Omental fat pad (tissue), 4 donors: Measurements from ENCODE around the gene SLC4A8. TPM values are rescaled to one million over a fixed set of nuclear protein-coding genes. Genes with fewer than 3 reads are reported as not detected.

Experiments
- ATAC-seq: fragments of 150-250 bp; one replicate; pipeline ENCODE4 v1.9.1; 2016; ENCODE audit warnings: mild to moderate bottlenecking, moderate library complexity; ENCODE audit not compliant: low FRiP score
- DNase-seq: peaks from one replicate; pipeline ENCODE4 v3.0.0-alpha.2; 2019; ENCODE audit warnings: low spot score
- total RNA-seq, 4 donors: library from RNA; depleted of rRNA; stranded (reverse); fragments of >200 nt; gene quantifications; one replicate each; pipeline ENCODE4 v1.1.0, GENCODE V29; 2016
- TF ChIP-seq, protein P1 (sequence below), 3 donors: fragments of 450-650 bp; IDR thresholded peaks; one replicate each; pipeline ENCODE4 v1.5.1; 2016 to 2017; ENCODE audit warnings: antibody characterized with exemption in 3 of 3, mild to moderate bottlenecking in 3 of 3, moderate library complexity in 2 of 3

SLC4A8 gene
- total RNA-seq, 4 donors from 2014 or later = 0.37 to 4.7 (median 1.8) TPM

DNA sequence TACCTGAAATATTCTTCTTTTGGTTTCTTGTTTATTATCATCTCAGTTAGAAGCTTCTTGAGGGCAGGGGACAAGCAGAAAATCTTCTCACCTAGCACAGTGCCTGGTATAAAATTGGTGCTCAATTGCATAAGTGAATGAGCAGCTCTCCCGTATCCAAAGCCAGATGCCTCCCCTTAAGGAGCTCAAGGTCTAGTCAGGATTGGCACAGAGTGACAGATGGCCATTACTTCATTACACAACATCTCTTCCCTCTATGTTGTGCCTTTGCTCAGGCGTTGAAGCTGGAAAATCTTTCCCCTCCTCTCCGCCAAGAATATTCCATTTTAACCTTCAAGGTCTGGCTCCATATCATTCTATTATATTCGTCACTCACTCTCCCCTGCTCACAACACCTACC lies 3.6 kb downstream of the SLC4A8 start:
- TF ChIP-seq, protein P1, sequence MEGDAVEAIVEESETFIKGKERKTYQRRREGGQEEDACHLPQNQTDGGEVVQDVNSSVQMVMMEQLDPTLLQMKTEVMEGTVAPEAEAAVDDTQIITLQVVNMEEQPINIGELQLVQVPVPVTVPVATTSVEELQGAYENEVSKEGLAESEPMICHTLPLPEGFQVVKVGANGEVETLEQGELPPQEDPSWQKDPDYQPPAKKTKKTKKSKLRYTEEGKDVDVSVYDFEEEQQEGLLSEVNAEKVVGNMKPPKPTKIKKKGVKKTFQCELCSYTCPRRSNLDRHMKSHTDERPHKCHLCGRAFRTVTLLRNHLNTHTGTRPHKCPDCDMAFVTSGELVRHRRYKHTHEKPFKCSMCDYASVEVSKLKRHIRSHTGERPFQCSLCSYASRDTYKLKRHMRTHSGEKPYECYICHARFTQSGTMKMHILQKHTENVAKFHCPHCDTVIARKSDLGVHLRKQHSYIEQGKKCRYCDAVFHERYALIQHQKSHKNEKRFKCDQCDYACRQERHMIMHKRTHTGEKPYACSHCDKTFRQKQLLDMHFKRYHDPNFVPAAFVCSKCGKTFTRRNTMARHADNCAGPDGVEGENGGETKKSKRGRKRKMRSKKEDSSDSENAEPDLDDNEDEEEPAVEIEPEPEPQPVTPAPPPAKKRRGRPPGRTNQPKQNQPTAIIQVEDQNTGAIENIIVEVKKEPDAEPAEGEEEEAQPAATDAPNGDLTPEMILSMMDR (IDR thresholded peaks at IDR 0.05) = no peak
- ATAC-seq = no peak
- DNase-seq = no peak

DNA sequence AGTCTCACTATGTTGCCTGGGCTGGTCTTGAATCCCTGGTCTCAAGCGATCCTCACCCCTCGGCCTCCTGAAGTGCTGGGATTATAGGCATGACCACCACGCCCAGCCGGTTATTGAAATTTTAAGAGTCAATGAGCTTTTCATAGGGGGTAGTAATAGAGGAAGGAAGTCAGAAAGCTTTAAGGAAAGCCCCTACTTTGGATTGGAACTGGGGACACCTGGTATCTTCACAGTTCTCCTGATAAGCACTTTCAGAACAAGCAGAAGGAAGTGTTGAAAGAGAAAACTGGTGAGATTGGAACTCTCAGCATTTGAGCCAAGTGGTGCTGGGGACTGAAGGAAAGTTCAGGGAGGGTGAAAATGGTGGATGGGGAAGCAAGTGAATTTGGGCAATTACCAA lies 5.1 kb downstream of the SLC4A8 start:
- DNase-seq = no peak
- TF ChIP-seq, protein P1 (IDR thresholded peaks at IDR 0.05) = no peak
- ATAC-seq = no peak

DNA sequence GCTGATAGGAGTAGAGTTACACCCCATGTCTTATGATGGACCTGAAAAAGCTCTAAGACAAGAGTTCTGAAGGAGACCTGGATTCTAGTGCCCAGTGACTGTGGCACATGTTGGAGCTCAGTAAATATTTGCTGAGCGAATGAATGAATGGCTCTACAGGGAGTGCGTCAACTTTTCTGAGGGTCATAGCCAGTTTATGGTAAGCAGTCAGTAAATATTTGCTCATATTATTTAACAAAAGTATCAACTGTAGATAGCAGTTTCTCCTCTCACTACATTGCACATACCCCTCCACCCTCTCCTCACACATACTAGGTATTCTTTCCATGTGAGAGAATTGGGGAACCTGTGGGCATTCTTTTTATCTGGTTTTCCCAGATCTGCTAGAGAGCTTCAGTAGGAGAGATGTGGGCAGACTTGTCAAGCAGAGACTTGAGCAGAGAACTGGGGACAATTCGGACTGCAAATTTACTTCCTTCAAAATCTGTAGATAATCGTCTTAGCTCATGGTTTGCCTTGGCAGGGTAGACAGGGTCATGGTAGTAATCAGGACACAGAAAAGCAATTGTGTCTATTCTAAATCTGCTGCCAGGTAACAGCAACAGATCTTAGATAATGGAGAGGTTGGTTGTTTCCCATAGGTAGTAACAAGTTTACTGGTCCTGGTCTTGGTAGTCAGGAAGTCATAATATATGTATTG lies 5.7 kb downstream of the SLC4A8 start:
- no peak for ATAC-seq
- TF ChIP-seq, protein P1 (IDR thresholded peaks at IDR 0.05) = no peak
- DNase-seq = no peak

DNA sequence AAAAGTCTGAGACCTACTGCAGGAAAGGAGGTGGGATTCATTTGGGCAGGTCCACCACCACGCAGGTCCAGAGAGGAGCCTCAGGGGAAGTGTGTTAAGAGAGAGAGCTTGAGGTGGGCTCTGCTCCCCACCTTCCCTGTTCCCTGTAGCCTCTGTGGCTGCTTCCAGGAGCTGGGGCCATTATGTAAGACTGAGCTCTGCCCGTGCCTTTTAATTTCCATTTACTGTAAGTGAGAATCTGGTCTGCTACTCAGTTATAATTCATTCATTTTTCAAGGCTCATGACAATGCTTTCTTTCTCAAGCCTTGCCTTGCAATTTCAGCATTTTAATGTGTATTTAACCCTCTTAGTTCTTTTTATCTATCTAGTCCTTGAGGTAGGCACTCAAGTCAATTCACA lies 8.3 kb downstream of the SLC4A8 start:
- DNase-seq (no peak), ATAC-seq (no peak)
- TF ChIP-seq, protein P1 (IDR thresholded peaks at IDR 0.05) = no peak

DNA sequence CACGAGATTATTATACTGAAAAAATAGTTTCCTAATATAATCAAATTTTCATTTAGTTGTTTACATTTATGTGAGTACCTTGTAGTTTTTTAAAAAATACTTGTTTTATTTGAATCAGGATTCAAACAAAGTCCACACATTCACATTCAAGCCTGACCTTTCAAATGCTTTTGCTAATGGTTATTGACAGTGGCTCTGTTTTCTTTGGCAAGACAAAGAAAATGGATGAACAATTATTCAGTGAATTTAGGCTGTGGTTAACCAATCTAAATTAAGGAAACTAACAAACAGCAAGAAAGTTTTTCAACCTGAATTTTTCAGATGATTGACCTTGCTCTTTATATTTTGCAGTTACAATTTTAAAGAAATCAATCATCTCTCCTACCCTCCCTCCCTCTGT lies 9.7 kb downstream of the SLC4A8 start:
- TF ChIP-seq, protein P1 (IDR thresholded peaks at IDR 0.05) = no peak
- ATAC-seq (no peak), DNase-seq (no peak)

DNA sequence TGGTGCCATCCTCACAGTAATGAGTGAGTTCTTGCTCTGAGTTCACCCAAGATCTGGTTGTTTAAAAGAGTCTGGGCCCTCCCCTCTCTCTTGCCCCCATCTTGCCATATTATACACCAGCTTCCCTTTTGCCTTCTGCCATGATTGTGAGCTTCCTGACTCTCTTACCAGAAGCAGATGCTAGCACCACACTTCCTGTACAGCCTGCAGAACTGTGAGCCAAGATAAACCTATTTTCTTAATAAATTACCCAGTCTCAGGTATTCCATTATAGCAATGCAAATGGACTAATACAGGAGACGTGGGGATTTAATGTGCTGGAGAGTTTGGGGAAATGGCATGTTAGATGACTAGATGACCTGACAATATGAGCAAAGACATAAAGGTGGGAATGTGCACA lies 12.8 kb downstream of the SLC4A8 start:
- DNase-seq = no peak
- no peak for ATAC-seq
- TF ChIP-seq, protein P1 (IDR thresholded peaks at IDR 0.05) = no peak

DNA sequence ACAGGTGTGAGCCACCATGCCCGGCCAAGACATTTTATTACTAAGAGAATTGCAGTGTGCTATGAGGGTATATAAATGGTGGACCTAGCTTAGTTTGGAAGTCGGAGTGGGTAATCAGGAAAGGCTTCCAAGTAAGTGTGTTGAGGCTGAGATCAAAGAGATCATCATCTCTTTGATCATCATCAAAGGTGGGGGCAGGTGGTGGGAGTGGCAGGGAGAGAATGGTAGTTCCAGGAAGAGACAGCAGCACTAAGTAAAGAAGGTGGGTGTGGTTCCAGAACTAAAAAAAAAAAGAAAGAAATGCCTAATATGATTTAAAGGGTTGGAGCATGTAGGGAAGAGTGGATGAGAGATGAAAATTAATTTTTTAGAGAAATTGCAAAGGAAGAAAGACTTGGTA lies 14.7 kb downstream of the SLC4A8 start:
- TF ChIP-seq, protein P1 (IDR thresholded peaks at IDR 0.05) = no peak
- ATAC-seq (no peak), DNase-seq (no peak)
